GM23338 (cell line): ENCODE data around the gene BCKDK. TPM values are rescaled to one million over a fixed set of nuclear protein-coding genes. Genes with fewer than 3 reads are reported as not detected.

Experiments
- ATAC-seq: fragments of 200-7000 bp; cut with Tn5 transposase; 3 replicates; pipeline ENCODE4 v1.9.1; 2020
- DNase-seq: peaks from one replicate; pipeline ENCODE4 v3.0.0-alpha.2; 2015; ENCODE audit warnings: low spot score
- H2AFZ ChIP-seq: fragments of 200-600 bp; sonication (generic); 2 replicates; pipeline ENCODE4 v1.8.0; 2016; ENCODE audit warnings: antibody characterized with exemption, mild to moderate bottlenecking, moderate library complexity
- H3F3A ChIP-seq: fragments of 200-600 bp; sonication (generic); replicated peaks from 2 replicates; pipeline ENCODE4 v1.8.0; 2017; ENCODE audit warnings: antibody characterized with exemption, mixed run types, low read depth
- H3K27ac ChIP-seq: fragments of 200-600 bp; sonication (generic); 2 replicates; pipeline ENCODE4 v1.6.1; 2016; ENCODE audit warnings: low read depth
- H3K27me3 ChIP-seq: fragments of 200-600 bp; sonication (generic); 2 replicates; pipeline ENCODE4 v1.8.0; 2016; ENCODE audit warnings: mild to moderate bottlenecking, mixed run types, moderate library complexity; ENCODE audit not compliant: insufficient read depth
- H3K36me3 ChIP-seq: fragments of 200-600 bp; sonication (generic); 2 replicates; pipeline ENCODE4 v1.8.0; 2016; ENCODE audit warnings: mild to moderate bottlenecking; ENCODE audit not compliant: insufficient read depth
- H3K4me1 ChIP-seq: fragments of 200-600 bp; sonication (generic); 2 replicates; pipeline ENCODE4 v1.8.0; 2016; ENCODE audit warnings: mild to moderate bottlenecking, moderate library complexity; ENCODE audit not compliant: insufficient read depth
- H3K4me2 ChIP-seq: fragments of 200-600 bp; sonication (generic); 2 replicates; pipeline ENCODE4 v1.7.1; 2017; ENCODE audit warnings: mixed run types
- H3K4me3 ChIP-seq: fragments of 200-600 bp; sonication (generic); 2 replicates; pipeline ENCODE4 v1.6.1; 2016; ENCODE audit warnings: mixed run types
- H3K79me2 ChIP-seq: fragments of 200-600 bp; sonication (generic); replicated peaks from 2 replicates; pipeline ENCODE4 v1.8.0; 2017; ENCODE audit warnings: mild to moderate bottlenecking; ENCODE audit not compliant: insufficient read depth
- H3K9me2 ChIP-seq: fragments of 200-600 bp; sonication (generic); 2 replicates; pipeline ENCODE4 v1.8.0; 2017; ENCODE audit not compliant: insufficient read depth
- H4K20me1 ChIP-seq: fragments of 200-600 bp; sonication (generic); replicated peaks from 2 replicates; pipeline ENCODE4 v1.8.0; 2017; ENCODE audit warnings: mild to moderate bottlenecking; ENCODE audit not compliant: insufficient read depth
- H3K27ac Mint-ChIP-seq: 2 replicates; pipeline ENCODE4 v1.8.0; 2020; ENCODE audit warnings: inconsistent platforms, mild to moderate bottlenecking, moderate library complexity, mixed read lengths
- H3K27me3 Mint-ChIP-seq: 3 replicates; pipeline ENCODE4 v1.8.0; 2022; ENCODE audit warnings: low read depth, mild to moderate bottlenecking, moderate library complexity, mixed read lengths, inconsistent platforms; ENCODE audit not compliant: insufficient read depth, poor library complexity
- H3K36me3 Mint-ChIP-seq: 3 replicates; pipeline ENCODE4 v1.8.0; 2021; ENCODE audit warnings: low read depth, mild to moderate bottlenecking, inconsistent platforms, moderate library complexity, mixed read lengths
- H3K4me1 Mint-ChIP-seq: 3 replicates; pipeline ENCODE4 v1.8.0; 2020; ENCODE audit warnings: mild to moderate bottlenecking, inconsistent platforms, mixed read lengths
- H3K4me3 Mint-ChIP-seq: 3 replicates; pipeline ENCODE4 v1.8.0; 2021; ENCODE audit warnings: moderate library complexity, mild to moderate bottlenecking, inconsistent platforms, mixed read lengths
- H3K9me3 Mint-ChIP-seq: 3 replicates; pipeline ENCODE4 v1.8.0; 2020; ENCODE audit warnings: moderate library complexity, mild to moderate bottlenecking, inconsistent platforms, mixed read lengths
- EZH2phosphoT487 ChIP-seq: fragments of 200-600 bp; sonication (generic); IDR thresholded peaks from one replicate; pipeline ENCODE4 v1.8.1; 2018; ENCODE audit warnings: antibody characterized with exemption; ENCODE audit not compliant: unreplicated experiment
- JUNB ChIP-seq: IDR thresholded peaks from one replicate; pipeline ENCODE4 v1.6.1; 2016; ENCODE audit warnings: antibody characterized with exemption; ENCODE audit not compliant: unreplicated experiment
- NANOG ChIP-seq: IDR thresholded peaks from 2 replicates; pipeline ENCODE4 v1.6.1; 2016; ENCODE audit warnings: antibody characterized with exemption, borderline replicate concordance
- POLR2AphosphoS5 ChIP-seq: IDR thresholded peaks from 2 replicates; pipeline ENCODE4 v1.6.1; 2016; ENCODE audit warnings: antibody characterized with exemption, low read depth
- STAT1 ChIP-seq: IDR thresholded peaks from one replicate; pipeline ENCODE4 v1.6.1; 2016; ENCODE audit warnings: antibody characterized with exemption; ENCODE audit not compliant: unreplicated experiment
- ZNF331 ChIP-seq: fragments of 250-450 bp; sonication (Bioruptor Pico); IDR thresholded peaks from 2 replicates; pipeline ENCODE4 v1.5.0; 2020; ENCODE audit warnings: low read depth, mild to moderate bottlenecking, moderate library complexity
- polyA plus RNA-seq: library from polyadenylated mRNA; unstranded; fragments of >200 nt; fragmentation: Nextera tagmentation; extraction: Ambion mirVana; gene quantifications from 2 replicates; pipeline ENCODE4 v1.2.1, GENCODE V29; 2016
- total RNA-seq: library from RNA; depleted of rRNA; stranded (reverse); fragments of >200 nt; shearing (Covaris generic); gene quantifications from 2 replicates; pipeline ENCODE4 v1.2.3, GENCODE V29; 2014
- TF ChIP-seq, protein P1 (sequence below): IDR thresholded peaks from 2 replicates; pipeline ENCODE4 v1.6.1; 2016; ENCODE audit warnings: antibody characterized with exemption
- TF ChIP-seq, protein P2 (sequence below): IDR thresholded peaks from one replicate; pipeline ENCODE4 v1.6.1; 2018; ENCODE audit warnings: antibody characterized with exemption; ENCODE audit not compliant: unreplicated experiment
- TF ChIP-seq, protein P3 (sequence below): fragments of 250-450 bp; sonication (Bioruptor Pico); IDR thresholded peaks from 2 replicates; pipeline ENCODE4 v1.5.0; 2020; ENCODE audit warnings: mild to moderate bottlenecking, moderate library complexity

BCKDK gene
- total and polyA plus RNA-seq, 2 experiments from 2014 or later: 36.1 to 58.9 TPM

DNA sequence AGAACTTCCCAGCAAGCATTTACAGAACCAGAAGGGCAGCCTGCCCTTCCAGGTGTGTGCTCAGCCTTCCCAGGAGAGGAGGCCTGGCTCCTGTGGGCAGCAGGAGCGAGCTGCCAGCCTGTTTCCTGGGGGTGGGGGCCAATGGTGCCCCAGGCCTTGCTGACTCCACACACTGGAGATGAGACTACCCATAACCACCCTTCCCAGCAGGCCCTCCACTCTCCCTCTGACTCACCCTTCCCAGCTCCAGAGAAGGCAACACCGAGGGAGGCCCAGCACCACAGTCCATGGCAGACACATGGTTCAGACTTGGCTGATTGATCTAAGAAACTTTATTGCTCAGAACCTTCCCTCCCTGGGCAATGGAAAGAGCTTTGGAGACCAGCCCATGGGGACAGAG, 17.6 kb upstream of the BCKDK start:
- Histone ChIP-seq H3K27ac (no peak overlapping the region), H3K36me3 (no peaks in the 10 kb centered on the region), H3K4me2 (no peak overlapping the region), H3F3A (peaks cover 6% of the 10 kb centered on the region; the same call in 1 of the 2 replicates), H3K79me2 (peaks cover 16% of the 10 kb centered on the region), H2AFZ (no peak overlapping the region), H3K27me3 (no peaks in the 10 kb centered on the region), H3K9me2 (no peaks in the 10 kb centered on the region), H4K20me1 (no peaks in the 10 kb centered on the region), H3K4me1 (peaks cover 7% of the 10 kb centered on the region; the same call in 1 of the 2 replicates), H3K4me3 (no peak overlapping the region)
- Mint-ChIP-seq H3K36me3 (peaks cover 25% of the 10 kb centered on the region), H3K4me3 (no peak overlapping the region), H3K9me3 (peaks cover 2% of the 10 kb centered on the region; the same call in 1 of the 3 replicates), H3K27ac (no peak overlapping the region; the same call in 1 of the 2 replicates), H3K27me3 (peaks cover 20% of the 10 kb centered on the region), H3K4me1 (peaks cover 6% of the 10 kb centered on the region)
- DNase-seq: no peak
- ATAC-seq: no peak
- TF ChIP-seq ZNF331 (CRISPR knock-in tag): no peak
- TF ChIP-seq EZH2phosphoT487: no peak
- TF ChIP-seq NANOG: no peak
- TF ChIP-seq POLR2AphosphoS5: no peak
- TF ChIP-seq STAT1: no peak
- TF ChIP-seq, protein P1, sequence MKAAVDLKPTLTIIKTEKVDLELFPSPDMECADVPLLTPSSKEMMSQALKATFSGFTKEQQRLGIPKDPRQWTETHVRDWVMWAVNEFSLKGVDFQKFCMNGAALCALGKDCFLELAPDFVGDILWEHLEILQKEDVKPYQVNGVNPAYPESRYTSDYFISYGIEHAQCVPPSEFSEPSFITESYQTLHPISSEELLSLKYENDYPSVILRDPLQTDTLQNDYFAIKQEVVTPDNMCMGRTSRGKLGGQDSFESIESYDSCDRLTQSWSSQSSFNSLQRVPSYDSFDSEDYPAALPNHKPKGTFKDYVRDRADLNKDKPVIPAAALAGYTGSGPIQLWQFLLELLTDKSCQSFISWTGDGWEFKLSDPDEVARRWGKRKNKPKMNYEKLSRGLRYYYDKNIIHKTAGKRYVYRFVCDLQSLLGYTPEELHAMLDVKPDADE: no peak
- TF ChIP-seq, protein P2, sequence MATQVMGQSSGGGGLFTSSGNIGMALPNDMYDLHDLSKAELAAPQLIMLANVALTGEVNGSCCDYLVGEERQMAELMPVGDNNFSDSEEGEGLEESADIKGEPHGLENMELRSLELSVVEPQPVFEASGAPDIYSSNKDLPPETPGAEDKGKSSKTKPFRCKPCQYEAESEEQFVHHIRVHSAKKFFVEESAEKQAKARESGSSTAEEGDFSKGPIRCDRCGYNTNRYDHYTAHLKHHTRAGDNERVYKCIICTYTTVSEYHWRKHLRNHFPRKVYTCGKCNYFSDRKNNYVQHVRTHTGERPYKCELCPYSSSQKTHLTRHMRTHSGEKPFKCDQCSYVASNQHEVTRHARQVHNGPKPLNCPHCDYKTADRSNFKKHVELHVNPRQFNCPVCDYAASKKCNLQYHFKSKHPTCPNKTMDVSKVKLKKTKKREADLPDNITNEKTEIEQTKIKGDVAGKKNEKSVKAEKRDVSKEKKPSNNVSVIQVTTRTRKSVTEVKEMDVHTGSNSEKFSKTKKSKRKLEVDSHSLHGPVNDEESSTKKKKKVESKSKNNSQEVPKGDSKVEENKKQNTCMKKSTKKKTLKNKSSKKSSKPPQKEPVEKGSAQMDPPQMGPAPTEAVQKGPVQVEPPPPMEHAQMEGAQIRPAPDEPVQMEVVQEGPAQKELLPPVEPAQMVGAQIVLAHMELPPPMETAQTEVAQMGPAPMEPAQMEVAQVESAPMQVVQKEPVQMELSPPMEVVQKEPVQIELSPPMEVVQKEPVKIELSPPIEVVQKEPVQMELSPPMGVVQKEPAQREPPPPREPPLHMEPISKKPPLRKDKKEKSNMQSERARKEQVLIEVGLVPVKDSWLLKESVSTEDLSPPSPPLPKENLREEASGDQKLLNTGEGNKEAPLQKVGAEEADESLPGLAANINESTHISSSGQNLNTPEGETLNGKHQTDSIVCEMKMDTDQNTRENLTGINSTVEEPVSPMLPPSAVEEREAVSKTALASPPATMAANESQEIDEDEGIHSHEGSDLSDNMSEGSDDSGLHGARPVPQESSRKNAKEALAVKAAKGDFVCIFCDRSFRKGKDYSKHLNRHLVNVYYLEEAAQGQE: no peak

DNA sequence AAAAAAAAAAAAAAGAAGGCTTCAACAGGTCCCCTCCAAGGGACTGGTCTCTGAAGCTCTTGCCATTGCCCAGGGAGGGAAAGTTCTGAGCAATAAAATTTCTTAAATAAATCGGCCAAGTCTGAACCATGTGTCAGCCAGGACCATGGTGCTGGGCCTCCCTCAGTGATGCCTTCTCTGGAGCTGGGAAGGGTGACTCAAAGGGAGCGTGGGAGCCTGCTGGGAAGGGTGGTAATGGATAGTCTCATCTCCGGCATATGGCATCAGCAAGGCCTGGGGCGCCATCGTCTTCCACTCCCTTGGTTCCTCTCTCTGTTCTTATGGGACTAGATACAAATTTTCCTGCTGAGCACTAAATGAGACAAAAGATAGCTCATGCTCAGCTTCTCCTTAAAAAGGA, 15.9 kb upstream of the BCKDK start:
- H3K27ac ChIP-seq: no peak overlapping the region
- Mint-ChIP-seq H3K4me1 (peaks cover 8% of the 10 kb centered on the region), H3K4me3 (peak overlapping the region; percentile 29; the same call in 1 of the 3 replicates), H3K27me3 (peaks cover 17% of the 10 kb centered on the region), H3K9me3 (peaks cover 5% of the 10 kb centered on the region; the same call in 2 of the 3 replicates), H3K36me3 (peaks cover 28% of the 10 kb centered on the region), H3K27ac (no peak overlapping the region)
- no peak overlapping the region for H3K4me3 ChIP-seq
- H3K4me1 ChIP-seq: peaks cover 7% of the 10 kb centered on the region; the same call in 1 of the 2 replicates
- H3K4me2 ChIP-seq: no peak overlapping the region
- DNase-seq (no peak), ATAC-seq (no peak)
- H4K20me1 ChIP-seq: no peaks in the 10 kb centered on the region
- H2AFZ ChIP-seq: no peak overlapping the region
- peaks cover 16% of the 10 kb centered on the region for H3K79me2 ChIP-seq
- H3F3A ChIP-seq: peaks cover 6% of the 10 kb centered on the region; the same call in 1 of the 2 replicates
- no peaks in the 10 kb centered on the region for H3K36me3 ChIP-seq
- no peaks in the 10 kb centered on the region for H3K27me3 ChIP-seq
- no peaks in the 10 kb centered on the region for H3K9me2 ChIP-seq
- TF ChIP-seq, protein P1: no peak
- TF ChIP-seq ZNF331 (CRISPR knock-in tag) (no peak), EZH2phosphoT487 (no peak), JUNB (no peak)
- TF ChIP-seq, protein P3, sequence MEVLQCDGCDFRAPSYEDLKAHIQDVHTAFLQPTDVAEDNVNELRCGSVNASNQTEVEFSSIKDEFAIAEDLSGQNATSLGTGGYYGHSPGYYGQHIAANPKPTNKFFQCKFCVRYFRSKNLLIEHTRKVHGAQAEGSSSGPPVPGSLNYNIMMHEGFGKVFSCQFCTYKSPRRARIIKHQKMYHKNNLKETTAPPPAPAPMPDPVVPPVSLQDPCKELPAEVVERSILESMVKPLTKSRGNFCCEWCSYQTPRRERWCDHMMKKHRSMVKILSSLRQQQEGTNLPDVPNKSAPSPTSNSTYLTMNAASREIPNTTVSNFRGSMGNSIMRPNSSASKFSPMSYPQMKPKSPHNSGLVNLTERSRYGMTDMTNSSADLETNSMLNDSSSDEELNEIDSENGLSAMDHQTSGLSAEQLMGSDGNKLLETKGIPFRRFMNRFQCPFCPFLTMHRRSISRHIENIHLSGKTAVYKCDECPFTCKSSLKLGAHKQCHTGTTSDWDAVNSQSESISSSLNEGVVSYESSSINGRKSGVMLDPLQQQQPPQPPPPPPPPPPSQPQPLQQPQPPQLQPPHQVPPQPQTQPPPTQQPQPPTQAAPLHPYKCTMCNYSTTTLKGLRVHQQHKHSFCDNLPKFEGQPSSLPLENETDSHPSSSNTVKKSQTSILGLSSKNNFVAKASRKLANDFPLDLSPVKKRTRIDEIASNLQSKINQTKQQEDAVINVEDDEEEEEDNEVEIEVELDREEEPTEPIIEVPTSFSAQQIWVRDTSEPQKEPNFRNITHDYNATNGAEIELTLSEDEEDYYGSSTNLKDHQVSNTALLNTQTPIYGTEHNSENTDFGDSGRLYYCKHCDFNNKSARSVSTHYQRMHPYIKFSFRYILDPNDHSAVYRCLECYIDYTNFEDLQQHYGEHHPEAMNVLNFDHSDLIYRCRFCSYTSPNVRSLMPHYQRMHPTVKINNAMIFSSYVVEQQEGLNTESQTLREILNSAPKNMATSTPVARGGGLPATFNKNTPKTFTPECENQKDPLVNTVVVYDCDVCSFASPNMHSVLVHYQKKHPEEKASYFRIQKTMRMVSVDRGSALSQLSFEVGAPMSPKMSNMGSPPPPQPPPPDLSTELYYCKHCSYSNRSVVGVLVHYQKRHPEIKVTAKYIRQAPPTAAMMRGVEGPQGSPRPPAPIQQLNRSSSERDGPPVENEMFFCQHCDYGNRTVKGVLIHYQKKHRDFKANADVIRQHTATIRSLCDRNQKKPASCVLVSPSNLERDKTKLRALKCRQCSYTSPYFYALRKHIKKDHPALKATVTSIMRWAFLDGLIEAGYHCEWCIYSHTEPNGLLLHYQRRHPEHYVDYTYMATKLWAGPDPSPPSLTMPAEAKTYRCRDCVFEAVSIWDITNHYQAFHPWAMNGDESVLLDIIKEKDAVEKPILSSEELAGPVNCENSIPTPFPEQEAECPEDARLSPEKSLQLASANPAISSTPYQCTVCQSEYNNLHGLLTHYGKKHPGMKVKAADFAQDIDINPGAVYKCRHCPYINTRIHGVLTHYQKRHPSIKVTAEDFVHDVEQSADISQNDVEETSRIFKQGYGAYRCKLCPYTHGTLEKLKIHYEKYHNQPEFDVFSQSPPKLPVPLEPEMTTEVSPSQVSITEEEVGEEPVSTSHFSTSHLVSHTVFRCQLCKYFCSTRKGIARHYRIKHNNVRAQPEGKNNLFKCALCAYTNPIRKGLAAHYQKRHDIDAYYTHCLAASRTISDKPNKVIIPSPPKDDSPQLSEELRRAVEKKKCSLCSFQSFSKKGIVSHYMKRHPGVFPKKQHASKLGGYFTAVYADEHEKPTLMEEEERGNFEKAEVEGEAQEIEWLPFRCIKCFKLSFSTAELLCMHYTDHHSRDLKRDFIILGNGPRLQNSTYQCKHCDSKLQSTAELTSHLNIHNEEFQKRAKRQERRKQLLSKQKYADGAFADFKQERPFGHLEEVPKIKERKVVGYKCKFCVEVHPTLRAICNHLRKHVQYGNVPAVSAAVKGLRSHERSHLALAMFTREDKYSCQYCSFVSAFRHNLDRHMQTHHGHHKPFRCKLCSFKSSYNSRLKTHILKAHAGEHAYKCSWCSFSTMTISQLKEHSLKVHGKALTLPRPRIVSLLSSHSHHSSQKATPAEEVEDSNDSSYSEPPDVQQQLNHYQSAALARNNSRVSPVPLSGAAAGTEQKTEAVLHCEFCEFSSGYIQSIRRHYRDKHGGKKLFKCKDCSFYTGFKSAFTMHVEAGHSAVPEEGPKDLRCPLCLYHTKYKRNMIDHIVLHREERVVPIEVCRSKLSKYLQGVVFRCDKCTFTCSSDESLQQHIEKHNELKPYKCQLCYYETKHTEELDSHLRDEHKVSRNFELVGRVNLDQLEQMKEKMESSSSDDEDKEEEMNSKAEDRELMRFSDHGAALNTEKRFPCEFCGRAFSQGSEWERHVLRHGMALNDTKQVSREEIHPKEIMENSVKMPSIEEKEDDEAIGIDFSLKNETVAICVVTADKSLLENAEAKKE (CRISPR knock-in tag): no peak
